ENCODE measurements around the gene CHN2.

Gene CHN2

DNA sequence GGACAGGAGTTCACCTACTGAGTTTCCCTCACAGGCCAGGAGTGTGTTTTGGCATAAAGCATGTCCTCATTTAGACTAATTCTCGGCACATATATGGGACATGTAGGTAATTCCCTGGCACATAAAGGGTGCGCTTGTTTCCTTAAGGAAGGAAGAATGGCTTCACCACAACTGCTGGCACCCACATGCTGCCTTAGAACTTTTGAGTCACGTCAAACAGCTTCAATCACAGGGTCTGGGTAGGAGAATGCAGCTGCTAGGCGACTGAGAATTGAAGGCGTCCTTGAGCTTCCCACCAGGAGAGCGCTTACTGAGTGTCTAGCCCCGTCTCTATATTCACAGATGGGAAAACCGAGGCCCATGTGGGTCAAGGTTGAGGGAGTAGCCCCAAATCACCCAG lies 146.1 kb downstream of the CHN2 start:
- no peak for DNase-seq

DNA sequence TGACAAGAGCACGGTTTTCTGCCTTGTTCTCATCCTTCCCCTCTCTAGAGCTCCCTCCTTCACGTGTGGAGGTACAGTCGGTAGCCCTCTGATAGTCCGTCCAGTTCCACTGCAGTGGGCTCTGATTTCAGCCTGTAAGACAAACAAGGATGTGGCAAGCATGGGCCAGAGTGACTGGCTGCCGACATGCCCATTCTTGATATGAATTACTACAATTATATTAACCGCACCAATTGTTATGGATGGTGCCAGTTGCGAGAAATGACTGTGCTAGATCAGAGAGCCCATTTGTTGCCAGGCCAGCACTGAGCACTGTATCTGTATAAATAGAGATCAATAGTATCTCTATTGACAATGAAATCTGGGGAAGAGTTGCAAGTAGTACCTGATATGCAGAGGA lies 146.6 kb downstream of the CHN2 start:
- no peak for DNase-seq

DNA sequence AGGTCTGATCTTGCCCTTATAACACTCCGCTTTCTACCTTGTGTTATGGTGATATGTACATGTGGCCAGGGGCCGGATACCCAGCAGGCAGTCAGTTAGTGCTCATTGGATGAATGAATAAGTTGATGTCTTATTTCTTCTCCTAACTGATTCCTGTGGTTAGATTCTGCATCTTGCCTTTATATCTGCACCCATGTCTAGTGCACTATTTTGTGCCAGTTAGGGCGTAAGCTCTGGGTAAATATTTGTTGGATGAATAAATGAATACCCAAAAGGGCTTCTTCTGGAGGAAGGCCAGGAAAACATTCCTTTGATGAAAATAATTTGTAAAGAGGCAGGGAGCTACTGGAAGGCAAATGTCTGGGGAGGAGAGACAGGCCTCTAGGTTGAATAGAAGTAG lies 148.2 kb downstream of the CHN2 start:
- DNase-seq = no peak

DNA sequence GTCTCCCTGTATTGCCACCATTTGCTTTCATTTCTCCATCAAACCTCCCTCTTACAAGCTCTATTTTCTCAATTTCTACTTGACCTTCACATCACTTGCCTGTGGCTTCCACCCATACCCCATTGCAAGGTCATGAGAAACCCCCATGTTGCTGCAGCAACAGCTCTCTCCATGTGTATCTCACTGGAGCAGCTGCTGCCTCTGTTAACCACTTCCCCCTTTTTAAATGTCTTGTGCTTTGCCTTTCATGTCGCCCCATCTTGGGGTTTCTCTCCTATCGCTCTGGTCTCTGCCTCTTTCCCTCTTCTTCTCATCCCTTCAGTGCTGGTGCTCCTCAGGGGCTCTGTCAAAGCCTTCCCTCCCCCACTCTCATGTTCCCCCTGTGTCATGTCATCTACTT lies 148.8 kb downstream of the CHN2 start:
- no peak for DNase-seq

DNA sequence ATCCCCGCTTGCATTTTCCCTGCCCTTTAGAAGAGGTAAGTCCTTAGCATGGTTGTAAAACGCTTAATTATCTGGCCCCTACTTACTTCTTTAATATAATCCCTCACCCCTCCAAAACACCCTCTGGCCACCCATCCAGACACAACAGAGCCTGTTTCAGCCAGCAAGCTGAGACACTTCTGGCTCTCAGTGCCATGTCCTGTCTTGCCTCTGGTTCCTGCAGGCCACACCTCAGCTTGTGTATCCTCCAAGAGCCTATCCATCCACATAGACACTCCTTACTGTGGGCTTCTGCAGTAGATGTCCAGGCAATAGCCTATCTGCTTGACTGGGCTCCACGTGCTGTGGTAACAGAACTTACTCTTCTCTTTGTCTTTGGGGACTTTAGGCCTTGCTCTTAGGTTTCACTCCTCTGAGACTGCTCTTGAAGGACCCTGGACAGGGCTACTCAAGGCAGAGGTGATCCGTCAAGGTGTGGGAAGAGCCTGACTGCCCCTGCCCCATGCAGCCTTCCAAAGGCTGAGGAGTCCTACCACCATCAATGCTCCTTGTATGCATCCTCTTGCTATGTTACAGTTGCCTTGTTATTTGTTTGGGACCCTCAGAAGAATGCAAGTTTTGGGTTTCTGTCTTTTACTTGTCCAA lies 149.9 kb downstream of the CHN2 start:
- DNase-seq = no peak

DNA sequence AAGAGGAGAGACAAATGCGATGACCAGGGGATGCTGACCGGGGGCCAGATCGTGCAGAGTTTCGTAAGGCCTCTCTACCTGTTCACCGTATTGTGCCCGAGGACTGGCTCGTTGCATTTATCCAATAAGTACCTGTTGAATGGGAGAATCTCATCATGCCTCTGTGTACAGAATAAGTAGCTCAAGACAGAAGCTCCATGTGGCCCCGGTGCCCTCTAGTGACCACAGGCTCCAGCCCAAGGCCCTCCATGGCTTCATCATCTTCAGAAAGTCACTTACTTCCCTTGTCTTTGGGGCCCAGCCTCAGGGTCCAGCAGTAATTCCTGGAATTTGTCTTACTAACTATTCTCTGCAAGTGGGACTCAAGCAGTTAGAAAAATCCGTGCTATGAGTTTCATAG lies 151.0 kb downstream of the CHN2 start:
- no peak for DNase-seq

DNA sequence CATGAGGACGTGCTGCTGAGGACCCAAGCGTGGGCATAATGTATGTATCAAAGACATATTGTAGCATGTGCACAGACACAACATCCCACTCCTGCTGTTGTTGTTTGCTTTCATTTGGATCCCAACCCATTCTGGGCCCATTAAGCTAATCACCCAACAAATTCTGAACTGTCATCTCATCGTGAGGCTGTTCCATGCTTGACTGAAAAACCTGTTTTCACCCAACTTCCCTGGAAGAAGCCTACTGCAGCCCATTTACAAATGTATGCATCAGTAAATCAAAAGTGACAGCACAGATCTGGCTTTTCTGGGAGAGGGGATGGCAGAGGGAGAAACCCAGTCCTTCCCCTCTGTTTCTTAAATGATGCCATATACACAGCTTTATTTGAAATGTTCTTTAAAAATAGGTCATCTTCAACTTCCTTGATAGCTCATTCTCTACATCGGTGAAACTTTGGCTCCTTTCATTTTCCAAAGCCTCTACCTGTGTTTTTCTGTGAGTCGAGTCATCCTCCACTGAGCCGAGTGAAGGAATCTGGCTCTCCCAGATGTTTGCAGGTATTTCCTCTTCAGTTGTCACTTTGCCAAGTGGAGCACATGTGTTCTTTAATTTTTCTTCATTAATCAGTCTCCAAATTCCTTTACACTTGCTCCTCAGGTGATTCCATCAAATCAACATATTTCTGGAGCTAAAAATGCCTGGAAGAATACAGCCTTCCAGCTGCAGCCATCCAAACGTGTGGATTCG lies 151.8 kb downstream of the CHN2 start:
- DNase-seq = no peak

DNA sequence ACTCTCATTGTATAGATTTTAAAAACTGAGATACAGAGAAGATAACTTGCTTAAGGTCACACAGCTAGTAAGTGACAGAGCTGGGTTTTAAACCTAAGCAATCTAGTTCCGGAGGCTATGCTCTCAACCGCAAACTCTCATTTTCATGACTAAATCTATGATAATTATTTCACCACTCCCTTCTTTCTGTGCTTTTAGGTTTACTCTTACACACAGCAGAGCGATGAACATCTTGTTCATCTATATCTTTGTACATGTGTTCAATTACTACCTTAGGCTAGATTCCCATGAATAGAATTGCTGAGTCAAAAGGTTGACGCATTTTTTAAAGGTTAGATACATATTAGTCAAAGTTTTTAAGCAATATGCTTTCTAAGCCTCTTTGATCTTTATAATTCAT lies 154.8 kb downstream of the CHN2 start:
- no peak for DNase-seq

DNA sequence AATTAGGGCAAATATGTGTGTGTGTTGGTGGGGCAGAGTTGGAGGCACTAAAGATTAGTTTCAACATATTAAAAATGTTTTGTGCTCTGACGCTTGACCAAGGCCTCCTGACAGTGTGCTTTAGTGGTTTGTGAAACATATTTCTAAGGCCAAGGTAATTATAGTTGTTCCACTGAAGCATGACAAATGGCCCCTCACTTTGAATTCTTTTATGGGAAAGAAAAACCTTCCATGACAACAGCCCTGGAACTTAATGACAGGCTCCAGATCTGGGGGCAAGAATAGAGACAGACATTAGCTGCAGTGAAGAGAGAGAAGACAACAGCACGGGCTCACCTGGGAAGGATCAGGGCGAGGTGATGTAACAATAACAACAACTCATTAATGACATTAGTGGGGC lies 155.8 kb downstream of the CHN2 start:
- DNase-seq = no peak

DNA sequence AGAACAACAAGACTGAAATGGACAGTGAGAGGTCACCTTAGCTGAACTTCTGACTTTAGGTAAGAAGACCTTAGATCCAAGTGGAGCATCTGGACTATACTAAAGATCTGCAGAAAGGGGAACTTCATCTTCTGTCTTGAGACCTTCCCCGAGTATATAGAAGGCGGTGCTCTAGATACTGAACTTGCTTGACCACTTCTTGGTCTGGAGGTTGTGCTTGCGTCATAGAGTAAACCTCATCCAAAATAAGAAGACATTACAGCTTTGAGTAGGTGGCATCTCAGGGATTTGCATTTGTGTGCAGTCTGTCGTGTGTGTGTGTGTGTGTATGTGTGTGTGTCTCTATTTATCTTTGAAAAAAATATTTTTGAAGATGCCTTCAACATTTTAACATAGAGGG lies 157.5 kb downstream of the CHN2 start:
- no peak for DNase-seq

DNA sequence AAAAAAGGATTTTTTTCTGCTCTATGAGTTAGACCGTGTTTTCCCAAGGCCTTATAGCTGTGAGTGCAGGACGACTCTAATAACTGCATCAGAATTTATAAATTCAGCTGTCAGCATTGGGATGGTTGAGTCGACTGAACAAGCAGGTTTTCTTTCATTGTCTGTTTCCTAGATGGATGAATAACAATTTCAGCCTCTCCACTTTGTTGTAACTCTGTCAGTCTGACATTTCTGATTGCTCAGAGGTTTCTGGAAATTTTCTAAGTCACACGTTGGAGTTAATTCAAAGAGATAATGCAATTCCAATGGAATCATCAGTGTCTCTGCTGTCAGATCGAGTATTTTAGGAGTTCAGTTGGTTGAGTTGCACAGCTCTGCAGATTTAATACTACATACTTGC lies 159.2 kb downstream of the CHN2 start:
- DNase-seq = no peak

DNA sequence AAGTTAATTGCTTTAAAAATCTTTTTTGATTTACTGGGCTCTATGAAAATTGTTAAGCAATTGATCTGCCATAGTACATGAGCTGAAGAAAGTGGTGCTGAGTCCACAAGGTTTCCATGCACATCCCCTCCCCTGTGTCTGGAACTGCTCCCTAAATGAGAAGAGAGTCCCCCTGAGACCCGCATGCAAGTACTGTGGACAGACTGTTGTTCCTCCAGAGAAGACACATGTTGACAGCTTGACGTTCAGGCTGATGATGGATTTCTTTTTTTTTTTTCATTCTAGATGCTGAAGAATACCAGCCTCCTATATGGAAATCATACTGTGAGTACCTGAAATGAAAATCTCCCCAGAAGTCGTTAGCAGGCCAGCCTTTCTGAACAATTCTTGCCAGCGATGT lies 159.8 kb downstream of the CHN2 start:
- no peak for DNase-seq

DNA sequence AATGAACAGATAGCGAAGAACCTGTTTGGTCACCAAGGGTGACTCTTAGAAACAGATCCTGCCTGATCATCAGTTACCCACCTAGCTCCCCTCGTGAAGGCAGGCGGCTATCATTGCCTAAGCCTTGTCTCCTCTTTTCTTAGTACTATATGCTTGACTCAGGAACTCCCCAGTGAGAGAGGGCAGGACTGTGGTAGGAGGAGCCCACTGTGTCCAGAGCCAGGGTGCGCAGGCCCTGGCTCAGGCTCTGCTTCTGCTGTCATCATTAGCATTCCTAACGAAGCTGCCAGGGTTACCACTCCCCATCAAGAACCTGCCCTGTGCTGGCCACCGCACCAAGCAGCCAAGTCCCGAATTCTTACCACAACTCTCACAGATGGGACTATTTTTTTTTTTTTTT lies 160.8 kb downstream of the CHN2 start:
- no peak for DNase-seq

DNA sequence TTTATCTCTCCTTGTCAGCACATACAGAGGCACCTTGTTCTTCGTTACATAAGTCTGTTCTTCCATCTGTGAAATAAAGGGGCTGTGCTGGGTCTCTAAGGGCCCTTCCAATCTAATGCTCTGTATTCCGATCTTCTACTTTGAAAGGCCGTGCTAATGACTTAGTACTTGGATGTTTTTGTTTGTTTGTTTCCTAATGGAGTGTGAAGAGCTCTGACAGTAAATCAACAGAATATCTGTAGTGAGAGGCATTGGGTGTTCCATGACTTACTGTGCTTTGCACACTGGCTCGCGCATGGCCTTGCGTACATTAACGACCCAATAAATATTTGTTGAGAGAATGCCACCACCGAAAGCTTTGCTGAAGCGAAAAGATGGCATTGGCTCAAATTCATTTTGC lies 162.1 kb downstream of the CHN2 start:
- no peak for DNase-seq

DNA sequence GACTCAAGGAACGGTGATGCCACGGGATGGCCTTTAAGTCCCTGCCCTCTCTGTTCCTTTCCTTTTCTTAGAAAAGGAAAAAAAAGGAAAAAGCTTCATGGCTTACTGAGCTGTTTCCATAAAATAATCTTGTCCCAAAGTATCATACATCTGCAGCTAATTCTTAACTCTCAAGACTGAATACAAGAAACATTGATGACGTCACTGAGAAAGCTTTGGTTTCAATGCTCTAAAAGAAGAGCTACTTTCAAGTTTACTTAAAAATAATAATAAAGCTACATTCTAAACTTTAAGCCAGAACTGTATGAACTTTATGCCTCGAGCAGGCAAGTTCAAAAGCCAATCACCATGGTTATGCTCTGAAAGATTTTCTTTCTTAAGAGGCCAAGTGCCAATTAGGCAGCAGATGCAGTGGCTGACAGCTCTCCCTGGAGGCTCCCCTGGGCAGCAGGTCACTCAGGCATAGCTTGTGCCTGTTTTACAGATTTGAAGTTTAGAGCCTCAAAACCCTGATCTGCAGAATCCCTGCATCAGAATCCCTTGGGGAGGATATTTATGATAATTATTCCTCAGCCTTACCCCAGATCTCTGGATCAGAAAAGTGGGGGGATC lies 165.0 kb downstream of the CHN2 start:
- DNase-seq = no peak

DNA sequence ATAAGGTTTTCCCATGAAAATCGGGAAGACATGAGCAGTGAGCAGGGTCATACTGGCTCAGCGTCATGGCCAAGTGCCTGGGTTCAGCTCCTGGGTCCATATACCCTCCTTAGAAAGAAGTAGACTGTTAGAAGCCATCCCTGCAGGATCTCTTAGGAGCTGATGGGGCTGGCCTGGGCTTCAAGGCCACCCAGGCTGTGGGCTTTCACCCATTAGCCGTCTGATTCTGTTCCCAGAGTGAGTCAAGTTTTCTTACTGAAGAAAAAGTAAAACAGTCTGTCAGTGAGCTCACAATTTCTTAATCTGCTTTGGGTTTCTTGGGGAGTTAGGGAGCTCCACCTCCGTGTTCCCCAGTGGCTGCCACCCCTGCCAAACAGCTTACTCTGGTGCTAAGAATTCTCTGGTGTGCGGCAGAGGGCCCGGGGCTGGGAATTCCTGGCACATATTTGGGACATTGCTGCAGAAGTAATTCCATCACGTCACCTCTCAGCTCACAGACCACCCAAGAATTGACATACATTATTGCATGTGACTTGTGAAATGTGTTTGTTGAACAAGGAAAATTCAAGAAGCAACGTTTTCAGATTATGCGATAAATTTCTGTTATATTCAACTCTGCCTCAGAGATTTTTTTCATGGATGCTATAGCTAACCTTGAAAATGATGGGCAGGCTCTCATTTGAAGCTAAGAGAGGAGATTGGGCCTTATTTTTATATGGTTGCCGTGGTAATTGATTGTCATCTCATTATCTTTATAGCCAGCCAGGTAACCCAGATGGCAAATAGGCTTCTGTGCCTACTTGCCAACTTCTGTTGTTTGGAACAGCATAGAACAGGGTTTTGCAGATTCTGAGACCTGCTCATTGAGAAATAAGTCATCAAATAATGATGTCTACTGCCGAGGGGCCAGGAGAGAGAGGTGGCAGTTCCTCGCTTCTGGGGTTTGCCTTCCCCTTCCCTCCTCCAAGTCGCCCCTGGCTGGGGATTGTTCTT lies 166.4 kb downstream of the CHN2 start:
- no peak for DNase-seq

DNA sequence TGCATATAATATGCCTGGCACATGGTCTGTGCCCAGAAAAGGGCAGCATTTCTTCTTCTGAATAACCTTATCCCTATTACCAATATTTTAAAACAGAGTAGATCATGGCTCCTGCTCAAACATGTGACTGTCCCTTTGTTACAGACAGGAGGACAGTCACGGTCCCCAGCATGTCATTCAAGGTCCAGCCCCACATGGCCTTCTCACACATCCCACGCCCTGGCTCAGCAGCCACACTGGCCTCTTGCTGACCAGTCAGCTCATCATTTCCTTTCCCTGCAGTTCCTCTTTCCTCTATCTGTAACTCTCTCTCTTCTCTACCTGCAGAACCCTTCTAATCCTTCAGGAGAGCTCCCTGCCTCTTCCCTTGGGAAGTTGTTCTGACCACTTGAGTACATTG lies 167.8 kb downstream of the CHN2 start:
- no peak for DNase-seq

DNA sequence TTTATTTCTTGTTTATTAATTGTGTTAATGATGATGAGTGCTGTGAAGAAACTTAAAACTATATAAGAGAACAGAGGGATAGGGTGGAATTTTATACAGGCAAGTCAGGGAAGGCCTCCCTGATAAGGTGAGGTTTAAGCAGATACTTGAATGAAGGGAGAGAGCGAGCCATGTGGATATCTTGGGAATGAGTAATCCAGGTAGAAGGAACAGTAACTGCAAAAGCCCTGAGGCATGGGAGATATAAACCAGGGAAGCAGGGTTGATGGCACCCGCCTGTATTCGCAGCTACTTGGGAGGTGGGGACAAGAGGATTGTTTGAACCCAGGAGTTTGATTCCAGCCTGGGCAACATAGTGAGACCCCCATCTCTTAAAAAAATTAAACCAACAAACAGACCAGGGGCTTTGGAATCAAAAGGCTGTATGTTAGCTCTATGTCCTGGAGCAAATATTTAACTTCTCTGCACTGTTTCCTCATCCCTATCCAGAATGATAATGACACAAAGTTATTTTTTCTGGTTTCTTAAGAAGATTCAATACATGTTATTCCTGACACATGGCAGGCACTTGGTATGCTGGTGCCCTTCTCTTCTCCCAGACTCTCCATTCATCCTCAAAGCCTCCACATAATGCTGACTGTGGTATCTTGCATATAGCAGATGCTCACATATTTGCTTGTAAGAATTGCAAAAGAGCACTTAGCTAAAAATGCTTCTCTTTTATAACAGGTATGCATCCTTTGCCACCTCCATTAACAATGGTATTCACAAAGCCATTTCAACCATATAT lies 169.3 kb downstream of the CHN2 start:
- DNase-seq = no peak

DNA sequence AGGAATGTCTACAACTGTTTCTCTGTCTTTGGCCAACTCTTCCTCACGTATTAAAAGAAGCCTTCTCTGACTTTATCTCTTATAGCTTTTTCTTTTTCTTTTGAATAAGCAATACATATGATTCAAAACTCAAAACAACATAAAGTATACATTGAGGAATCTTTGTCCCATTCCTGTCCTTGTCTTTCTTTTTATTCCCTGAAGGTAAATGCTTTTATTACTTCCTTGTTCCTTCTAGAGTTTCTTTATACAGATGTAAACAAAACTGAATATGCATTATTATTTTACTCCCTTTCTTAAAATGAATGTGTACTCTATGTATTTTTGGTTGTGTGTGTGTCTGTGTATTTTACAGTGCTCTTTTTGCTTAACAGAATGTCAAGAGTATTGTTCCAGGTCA lies 170.1 kb downstream of the CHN2 start:
- no peak for DNase-seq

DNA sequence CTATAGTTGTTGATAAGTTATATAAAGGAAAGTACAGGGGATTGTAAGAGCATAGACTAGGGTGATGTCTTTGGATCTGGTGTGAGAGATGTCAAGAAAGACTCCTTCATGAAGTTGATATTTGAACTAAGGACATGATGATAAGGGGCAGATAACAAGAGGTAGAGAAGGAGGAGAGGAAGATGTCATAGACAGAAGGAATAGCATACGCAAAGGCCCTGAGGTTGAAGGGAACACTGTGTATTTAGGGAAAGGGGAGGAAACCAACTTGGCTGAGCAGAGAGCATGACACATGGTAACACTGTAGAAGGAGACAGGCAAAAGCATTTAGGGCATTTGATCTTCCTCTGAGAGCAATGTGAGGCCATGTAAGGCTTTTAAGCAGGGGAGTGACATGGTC lies 170.8 kb downstream of the CHN2 start:
- DNase-seq = no peak

DNA sequence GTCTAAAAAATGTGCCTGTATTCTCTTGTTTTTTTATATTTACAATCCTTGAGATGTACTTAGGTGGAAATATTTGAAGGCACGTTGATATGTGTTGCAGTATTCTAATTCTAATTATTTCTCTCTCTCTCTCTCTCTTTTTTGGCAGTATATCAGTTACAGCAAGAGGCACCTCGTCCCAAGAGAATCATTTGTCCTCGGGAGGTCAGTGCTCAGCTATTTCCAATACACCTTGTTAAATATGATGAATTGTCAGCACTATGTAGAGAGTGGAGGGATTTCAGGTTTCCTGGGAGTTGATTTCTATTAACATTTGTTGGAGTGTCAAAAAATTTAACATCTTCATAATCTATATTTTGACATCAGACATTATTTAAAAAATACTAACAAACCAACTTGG lies 173.2 kb downstream of the CHN2 start:
- no peak for DNase-seq

DNA sequence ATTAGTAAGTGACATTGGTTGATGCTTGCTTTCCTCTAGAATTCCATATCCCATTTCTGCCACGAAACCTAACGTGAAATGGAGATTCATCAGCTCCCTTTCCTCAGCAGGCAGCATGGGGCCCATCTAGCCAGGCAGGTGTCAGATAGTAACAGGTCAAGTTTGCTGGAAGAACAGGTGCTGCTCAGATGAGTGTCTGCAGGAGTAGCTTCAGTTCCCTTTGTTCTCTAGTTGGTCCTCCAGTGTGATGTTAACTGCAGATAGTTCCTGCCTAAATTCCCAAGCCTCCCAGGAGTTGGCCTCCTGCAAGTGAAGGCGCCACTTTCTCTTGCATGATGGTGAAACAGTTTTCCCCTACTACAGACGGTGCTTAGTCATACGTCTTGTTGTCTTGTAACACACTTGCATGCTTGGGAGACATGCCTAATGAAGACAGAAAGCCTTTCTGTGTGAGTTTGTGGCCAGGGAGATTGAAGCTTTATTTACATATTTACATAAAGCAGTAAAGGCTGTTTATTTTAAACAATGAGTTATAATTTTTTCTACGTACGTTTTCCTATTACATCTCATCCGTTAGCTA lies 175.4 kb downstream of the CHN2 start:
- DNase-seq = no peak

All from activated CD4-positive, alpha-beta T cell treated with anti-CD3 and anti-CD28 coated beads for 4 hours (primary cell).